ENCODE results near the gene RAC2.

DNA sequence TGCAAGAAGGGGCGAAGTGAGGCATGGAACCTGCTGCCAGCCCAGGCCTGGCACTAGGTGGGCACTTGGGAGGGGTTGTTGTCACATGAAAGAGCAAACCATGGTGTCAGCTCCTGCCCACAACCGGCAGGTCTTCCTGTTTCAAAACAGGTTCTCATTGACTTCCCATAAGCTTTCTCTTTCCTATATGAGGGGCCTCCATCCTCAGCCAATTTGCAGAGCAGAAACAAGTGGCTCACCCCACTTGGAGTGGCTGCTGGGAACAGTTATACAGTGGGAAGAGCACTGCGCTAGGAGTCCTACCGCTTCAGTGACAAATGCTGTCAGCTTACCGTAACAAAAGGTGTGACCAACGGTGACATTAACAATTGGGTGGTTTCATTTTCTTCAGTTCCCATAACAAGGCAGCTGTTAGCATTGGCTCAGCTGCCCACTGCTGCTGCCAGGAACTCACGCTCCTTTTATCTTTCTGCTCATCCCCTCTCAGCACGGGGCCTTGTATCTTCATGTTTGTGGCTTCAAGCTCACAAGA is 21.6 kb downstream of the RAC2 start:
- TF ChIP-seq, protein P1, sequence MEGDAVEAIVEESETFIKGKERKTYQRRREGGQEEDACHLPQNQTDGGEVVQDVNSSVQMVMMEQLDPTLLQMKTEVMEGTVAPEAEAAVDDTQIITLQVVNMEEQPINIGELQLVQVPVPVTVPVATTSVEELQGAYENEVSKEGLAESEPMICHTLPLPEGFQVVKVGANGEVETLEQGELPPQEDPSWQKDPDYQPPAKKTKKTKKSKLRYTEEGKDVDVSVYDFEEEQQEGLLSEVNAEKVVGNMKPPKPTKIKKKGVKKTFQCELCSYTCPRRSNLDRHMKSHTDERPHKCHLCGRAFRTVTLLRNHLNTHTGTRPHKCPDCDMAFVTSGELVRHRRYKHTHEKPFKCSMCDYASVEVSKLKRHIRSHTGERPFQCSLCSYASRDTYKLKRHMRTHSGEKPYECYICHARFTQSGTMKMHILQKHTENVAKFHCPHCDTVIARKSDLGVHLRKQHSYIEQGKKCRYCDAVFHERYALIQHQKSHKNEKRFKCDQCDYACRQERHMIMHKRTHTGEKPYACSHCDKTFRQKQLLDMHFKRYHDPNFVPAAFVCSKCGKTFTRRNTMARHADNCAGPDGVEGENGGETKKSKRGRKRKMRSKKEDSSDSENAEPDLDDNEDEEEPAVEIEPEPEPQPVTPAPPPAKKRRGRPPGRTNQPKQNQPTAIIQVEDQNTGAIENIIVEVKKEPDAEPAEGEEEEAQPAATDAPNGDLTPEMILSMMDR (IDR thresholded peaks at IDR 0.05; ENCODE audit: low read depth, low read length): no peak
- TF ChIP-seq EZH2phosphoT487 (IDR thresholded peaks at IDR 0.05; ENCODE audit: low read depth): no peak
